Measurements from ENCODE around the gene ASTN2.
"Not testable (repeated sequence)": the region's sequence is repeated elsewhere in the genome, so short reads cannot be mapped to it uniquely, and the experiment has no call there.

Gene ASTN2

DNA sequence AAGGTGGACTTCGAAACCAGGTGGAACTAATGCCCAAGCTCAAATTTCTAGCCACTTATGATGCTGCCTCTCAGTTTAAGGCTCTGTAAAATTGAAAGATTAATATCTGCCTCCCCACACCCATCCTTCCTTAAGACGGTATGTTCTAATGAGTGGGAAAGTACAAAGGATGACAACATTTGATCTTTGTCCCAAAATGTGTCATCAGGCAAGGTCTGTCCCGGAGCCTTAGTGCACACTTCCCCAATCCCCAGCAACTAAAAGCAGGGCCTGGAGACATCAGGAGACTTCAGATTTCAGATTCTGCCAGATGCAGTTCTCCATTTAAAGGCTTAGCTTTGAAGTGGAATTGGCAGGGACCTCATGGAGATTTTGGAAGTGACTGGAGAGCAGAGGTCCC, 316.5 kb downstream of the ASTN2 start:
- FAIRE-seq: no peak

DNA sequence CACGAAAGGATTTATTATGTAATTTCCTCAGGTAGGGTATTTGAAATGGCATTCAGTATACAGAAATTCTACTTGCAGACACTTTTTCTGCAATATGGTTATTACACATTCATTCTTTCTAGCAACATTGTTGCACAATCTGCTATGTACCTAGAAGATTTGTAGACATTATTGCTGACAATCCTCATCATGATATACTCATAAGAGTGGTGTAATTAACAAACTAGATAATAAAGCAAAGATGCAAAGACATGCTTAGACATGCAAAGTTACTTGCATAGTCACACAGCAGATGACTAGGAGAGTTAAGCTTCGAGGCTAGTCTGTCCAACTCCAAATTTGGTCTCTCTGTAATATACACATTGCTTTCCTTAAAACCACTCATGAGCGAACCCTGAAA, 317.1 kb downstream of the ASTN2 start:
- no peak for FAIRE-seq

GRCh38 chr9:117096138-117096537, 318.7 kb downstream of the ASTN2 start:
- no peak for FAIRE-seq

- no peak for FAIRE-seq
These were observed 319.8 kb downstream of the ASTN2 start for GRCh38 chr9:117095081-117095480.

DNA sequence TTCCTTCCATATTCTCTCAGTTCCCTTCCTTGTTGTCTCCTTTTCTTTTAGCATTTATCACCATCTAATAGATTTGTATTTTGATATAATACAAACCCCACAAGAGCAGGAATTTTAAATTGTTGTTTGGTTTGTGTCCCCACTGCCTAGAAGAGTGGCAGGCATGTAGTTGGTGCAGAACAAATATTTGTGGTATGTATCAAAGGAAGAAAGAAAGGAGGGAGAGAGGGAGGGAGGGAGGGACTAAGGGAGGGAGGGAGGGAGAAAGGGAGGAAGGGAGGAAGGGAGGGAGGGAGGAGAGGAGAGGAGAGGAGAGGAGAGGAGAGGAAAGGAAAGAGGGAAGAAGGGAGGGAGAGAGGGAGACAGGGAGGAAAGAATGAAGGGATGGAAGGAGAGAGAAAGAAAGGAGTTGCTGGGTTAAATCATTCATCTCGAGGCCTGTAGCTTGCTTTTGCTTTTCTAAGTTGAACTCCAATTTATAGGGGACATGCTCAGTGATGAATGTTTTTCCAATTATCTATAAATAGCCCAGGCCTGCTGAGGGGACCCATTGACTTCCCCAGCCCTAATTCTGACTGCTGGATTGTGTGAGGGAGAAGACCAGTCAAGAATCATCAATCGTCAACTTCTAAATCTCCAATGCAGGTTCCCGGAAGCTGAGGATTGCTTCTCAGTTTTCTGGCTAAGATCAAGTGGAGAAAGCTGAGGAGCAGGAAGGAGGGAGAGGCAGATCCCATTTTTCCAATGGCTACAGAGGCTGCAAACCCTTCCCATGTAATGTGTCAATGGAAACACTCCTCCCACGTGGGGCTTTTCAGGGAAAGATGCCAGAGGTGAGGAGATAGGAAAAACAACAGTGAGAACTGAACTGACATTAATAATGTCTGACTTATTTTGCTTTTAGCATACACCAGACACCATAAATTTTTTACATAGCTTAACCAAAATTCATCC, 320.7 kb downstream of the ASTN2 start:
- FAIRE-seq: no peak

GRCh38 chr9:117092582-117092981, 322.3 kb downstream of the ASTN2 start:
- FAIRE-seq: no peak

DNA sequence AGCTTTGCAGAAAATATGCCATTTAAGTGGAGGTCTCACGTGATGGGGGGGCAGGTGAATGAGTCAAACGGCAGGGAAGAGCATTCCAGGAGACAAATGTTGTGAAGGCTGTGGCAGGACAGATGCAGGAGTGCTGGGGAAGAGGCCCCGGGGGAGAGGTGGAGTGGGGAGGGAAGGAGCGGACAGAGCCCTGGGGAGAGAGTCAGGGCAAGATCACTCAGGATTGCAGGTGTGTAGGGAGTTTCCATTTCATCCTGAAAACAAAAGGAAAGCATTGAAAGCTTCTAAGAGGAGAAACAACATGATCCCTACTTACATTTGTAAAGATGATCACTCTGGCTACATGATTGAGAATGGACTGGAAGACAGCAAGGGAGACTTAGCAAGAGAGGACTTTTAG, 323.3 kb downstream of the ASTN2 start:
- FAIRE-seq: no peak

- FAIRE-seq: no peak
These were observed 326.1 kb downstream of the ASTN2 start for GRCh38 chr9:117088786-117089185.

GRCh38 chr9:117088140-117088539, 326.7 kb downstream of the ASTN2 start:
- no peak for FAIRE-seq

- no peak for FAIRE-seq
These were observed 330.6 kb downstream of the ASTN2 start for GRCh38 chr9:117084221-117084620.

- FAIRE-seq: no peak
These were observed 331.3 kb downstream of the ASTN2 start for GRCh38 chr9:117083559-117083958.

- no peak for FAIRE-seq
These were observed 333.1 kb downstream of the ASTN2 start for GRCh38 chr9:117081641-117082317.

GRCh38 chr9:117080765-117081390, 334.0 kb downstream of the ASTN2 start:
- FAIRE-seq: no peak

GRCh38 chr9:117076571-117077290, 338.1 kb downstream of the ASTN2 start:
- FAIRE-seq: no peak

- no peak for FAIRE-seq
These were observed 339.2 kb downstream of the ASTN2 start for GRCh38 chr9:117075636-117076035.

- FAIRE-seq: no peak
These were observed 339.9 kb downstream of the ASTN2 start for GRCh38 chr9:117074784-117075520.

- no peak for FAIRE-seq
These were observed 340.6 kb downstream of the ASTN2 start for GRCh38 chr9:117074342-117074662.

DNA sequence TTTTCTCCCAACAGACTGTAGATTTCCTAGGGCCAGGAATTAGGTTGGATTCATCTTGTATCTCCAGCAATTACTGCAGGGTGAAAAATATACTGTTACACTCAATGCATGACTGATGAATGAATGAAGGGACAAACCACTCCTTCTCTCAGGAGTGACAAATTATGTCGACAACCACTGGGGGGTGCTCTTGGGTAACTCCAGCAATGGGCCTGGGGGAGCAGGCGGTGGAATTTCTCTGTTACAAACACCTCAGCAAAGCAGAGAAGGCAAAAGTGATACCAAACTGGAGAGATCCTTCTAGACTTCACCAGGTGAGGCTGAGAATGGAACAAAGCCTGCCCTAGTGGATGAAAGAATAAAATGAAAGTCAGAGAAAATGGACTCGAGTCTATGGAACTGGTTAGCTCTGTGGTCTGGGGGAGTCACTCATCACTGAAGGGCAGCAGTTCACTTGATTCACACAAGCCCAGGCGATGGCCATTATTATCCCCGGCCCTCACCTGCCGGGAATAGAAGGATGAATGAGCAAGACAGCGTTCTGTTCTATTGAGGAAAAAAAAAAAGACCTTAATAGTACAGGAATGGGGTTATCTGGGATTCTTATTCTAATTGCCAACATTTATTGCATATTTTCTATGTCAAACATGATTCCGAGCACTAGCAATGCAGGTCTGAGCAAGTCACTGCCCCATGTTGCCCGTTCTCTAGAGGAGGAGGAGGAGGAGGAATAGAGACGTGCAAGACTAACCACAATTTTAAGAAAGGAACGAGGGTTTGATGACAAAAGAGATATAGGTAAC, 341.1 kb downstream of the ASTN2 start:
- no peak for FAIRE-seq

DNA sequence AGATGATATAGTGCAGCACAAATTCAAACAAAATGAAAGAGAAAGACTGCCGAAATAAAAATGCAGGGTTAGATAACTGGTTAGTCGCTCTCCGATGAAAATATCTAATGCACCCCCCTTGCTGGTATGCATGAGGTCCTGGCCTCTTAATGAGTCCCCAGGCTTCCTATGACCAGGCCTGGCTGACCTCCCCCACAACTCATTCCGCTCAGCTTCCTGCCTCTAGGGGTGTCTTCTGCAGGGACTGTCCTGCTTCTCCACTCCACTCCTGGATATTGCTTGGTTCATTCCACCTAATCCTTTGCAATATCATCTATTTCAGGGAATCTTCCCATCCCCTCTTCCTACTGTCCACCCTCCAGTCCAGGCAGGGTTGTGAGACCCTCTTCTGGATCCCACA, 341.8 kb downstream of the ASTN2 start:
- FAIRE-seq: no peak

GRCh38 chr9:117072216-117072615, 342.6 kb downstream of the ASTN2 start:
- no peak for FAIRE-seq

DNA sequence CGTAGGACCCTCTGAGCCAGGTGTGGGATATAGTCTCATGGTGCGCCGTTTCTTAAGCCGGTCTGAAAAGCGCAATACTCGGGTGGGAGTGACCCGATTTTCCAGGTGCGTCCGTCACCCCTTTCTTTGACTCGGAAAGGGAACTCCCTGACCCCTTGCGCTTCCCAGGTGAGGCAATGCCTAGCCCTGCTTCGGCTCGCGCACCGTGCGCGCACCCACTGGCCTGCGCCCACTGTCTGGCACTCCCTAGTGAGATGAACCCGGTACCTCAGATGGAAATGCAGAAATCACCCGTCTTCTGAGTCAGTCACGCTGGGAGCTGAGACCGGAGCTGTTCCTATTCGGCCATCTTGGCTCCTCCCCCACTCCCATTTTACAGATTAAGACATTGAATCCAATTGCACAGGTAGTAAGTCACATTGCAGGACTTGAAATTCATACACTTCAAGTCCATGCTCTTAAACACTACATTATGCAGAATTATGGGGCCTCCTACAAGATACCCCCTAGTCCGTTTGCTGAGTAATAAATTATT, 343.1 kb downstream of the ASTN2 start:
- not testable (repeated sequence) for FAIRE-seq
